ENCODE data around the gene NGDN.

NGDN gene

GRCh38 chr14:23438101-23438971 is 31.2 kb upstream of the NGDN start:
- peak overlapping the region; percentile 73 to 94 (median 93) for H3K27ac Mint-ChIP-seq
- peak overlapping the region in 2 of 3 experiments; percentile 15 to 38 for H3K4me3 Mint-ChIP-seq
- no peaks in the 10 kb centered on the region for H3K27me3 Mint-ChIP-seq (ENCODE audit: low read depth)
- no peaks in the 10 kb centered on the region for H3K9me3 Mint-ChIP-seq
- H3K36me3 Mint-ChIP-seq (ENCODE audit: low read depth) = no peaks in the 10 kb centered on the region
- TF ChIP-seq CTCF (IDR thresholded peaks at IDR 0.05; ENCODE audit: unreplicated experiment in 3 of 3) = no peak
- H3K4me1 Mint-ChIP-seq = peaks cover 77% of the 10 kb centered on the region

GRCh38 chr14:23439107-23439835 is 30.2 kb upstream of the NGDN start:
- no peaks in the 10 kb centered on the region for H3K27me3 Mint-ChIP-seq (ENCODE audit: low read depth)
- peaks cover 86% of the 10 kb centered on the region for H3K4me1 Mint-ChIP-seq
- no peaks in the 10 kb centered on the region for H3K9me3 Mint-ChIP-seq
- peak overlapping the region; percentile 73 to 94 (median 93) for H3K27ac Mint-ChIP-seq
- no peak for TF ChIP-seq CTCF (IDR thresholded peaks at IDR 0.05; ENCODE audit: unreplicated experiment in 3 of 3)
- H3K36me3 Mint-ChIP-seq (ENCODE audit: low read depth) = no peaks in the 10 kb centered on the region
- H3K4me3 Mint-ChIP-seq = no peak overlapping the region

- Mint-ChIP-seq H3K9me3 (no peaks in the 10 kb centered on the region), H3K27me3 (ENCODE audit: low read depth) (no peaks in the 10 kb centered on the region), H3K27ac (peak overlapping the region; percentile 29 to 86 (median 80)), H3K36me3 (ENCODE audit: low read depth) (no peaks in the 10 kb centered on the region), H3K4me3 (peak overlapping the region in 2 of 3 experiments; percentile 21 to 47), H3K4me1 (peaks cover 85% of the 10 kb centered on the region)
- no peak for TF ChIP-seq CTCF (IDR thresholded peaks at IDR 0.05; ENCODE audit: unreplicated experiment in 3 of 3)
Observed at GRCh38 chr14:23441076-23441475, 28.4 kb upstream of the NGDN start.

- Mint-ChIP-seq H3K27ac (peak overlapping the region; percentile 51 to 65 (median 55)), H3K9me3 (no peaks in the 10 kb centered on the region), H3K27me3 (ENCODE audit: low read depth) (no peaks in the 10 kb centered on the region), H3K4me1 (peaks cover 85% of the 10 kb centered on the region), H3K4me3 (peak overlapping the region in 2 of 3 experiments; percentile 9 to 51), H3K36me3 (ENCODE audit: low read depth) (no peaks in the 10 kb centered on the region)
- no peak for TF ChIP-seq CTCF (IDR thresholded peaks at IDR 0.05; ENCODE audit: unreplicated experiment in 3 of 3)
Observed at GRCh38 chr14:23442721-23443356, 26.7 kb upstream of the NGDN start.

- Mint-ChIP-seq H3K36me3 (ENCODE audit: low read depth) (no peaks in the 10 kb centered on the region), H3K9me3 (no peaks in the 10 kb centered on the region), H3K27ac (peak overlapping the region; percentile 51 to 65 (median 55)), H3K4me1 (peaks cover 82% of the 10 kb centered on the region), H3K4me3 (peak overlapping the region in 2 of 3 experiments; percentile 9 to 51), H3K27me3 (ENCODE audit: low read depth) (no peaks in the 10 kb centered on the region)
- TF ChIP-seq CTCF (IDR thresholded peaks at IDR 0.05; ENCODE audit: unreplicated experiment in 3 of 3) = no peak
Observed at GRCh38 chr14:23443411-23443812, 26.1 kb upstream of the NGDN start.
